NCI-H128 (cell line): Measurements from ENCODE around the gene CBX6.

Experiments
- DNase-seq: peaks from one replicate; lab custom pipeline; 2025; ENCODE audit not compliant: unreplicated experiment; lab: John Stamatoyannopoulos, UW

The CBX6 gene

DNA sequence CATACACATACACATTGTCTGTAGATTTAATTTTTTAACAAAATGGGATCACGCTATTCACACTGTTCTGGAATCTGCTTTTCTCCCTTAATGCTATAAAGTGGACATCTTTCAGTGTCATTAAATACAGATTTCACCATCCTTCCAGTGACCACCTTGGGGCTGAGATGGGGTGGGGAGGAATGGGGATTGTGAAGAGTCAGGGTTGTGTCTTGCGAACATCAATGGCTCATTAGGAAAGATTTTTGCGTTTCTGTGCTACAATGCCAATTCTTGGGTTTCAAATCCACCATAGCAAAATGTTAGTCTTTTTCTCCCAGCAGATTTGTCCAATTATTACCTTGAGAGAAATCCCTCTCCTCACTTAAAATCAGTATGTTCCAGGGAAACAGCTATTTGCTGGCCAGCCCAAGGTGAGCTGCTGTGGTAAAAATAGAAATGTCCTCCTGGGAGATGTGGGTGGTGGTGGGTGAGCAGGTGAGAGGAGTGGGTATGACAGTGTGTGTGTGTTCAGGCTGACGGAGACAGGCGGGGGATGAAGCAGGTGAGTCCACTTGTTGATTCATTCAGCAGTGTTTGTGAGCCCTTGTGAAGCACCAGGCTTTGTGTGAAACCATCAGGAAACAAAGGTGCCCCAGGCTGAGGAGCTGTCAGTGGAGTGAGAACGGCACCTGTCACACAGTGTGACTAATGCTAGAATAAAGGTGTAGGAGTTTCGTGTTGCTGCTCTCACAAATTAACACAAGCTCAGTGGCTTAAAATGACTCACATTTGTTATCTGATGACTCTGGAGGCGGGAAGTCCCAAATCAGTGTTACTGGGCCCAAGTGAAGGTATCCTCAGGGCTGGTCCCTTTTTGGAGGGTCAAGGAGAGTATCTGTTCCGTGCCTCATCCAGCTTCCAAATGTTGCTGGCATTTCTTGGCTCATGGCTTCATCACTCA lies 1.7 kb upstream of the CBX6 start:
- peak; percentile 52 for DNase-seq

DNA sequence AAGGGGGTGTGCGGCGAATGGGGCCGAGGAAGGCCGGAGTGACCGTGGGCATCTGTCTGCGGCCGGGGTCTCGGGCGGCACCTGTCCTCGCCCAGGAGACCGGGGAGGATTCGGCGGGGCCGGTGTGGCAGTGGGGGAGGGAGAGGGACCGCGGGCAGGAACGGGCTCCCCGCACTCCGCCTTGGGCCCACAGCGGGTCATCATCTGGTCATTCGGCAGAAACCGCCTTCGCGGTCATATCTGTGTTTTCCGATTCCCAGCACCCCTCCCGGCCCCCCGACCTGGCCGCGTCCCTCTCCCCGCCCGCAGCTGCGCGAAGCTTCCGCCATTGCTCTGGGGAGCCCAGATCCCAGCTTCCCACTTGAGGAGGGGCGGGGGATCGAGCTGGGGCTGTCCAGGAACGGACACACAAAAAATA lies 824 bp upstream of the CBX6 start:
- no peak for DNase-seq

DNA sequence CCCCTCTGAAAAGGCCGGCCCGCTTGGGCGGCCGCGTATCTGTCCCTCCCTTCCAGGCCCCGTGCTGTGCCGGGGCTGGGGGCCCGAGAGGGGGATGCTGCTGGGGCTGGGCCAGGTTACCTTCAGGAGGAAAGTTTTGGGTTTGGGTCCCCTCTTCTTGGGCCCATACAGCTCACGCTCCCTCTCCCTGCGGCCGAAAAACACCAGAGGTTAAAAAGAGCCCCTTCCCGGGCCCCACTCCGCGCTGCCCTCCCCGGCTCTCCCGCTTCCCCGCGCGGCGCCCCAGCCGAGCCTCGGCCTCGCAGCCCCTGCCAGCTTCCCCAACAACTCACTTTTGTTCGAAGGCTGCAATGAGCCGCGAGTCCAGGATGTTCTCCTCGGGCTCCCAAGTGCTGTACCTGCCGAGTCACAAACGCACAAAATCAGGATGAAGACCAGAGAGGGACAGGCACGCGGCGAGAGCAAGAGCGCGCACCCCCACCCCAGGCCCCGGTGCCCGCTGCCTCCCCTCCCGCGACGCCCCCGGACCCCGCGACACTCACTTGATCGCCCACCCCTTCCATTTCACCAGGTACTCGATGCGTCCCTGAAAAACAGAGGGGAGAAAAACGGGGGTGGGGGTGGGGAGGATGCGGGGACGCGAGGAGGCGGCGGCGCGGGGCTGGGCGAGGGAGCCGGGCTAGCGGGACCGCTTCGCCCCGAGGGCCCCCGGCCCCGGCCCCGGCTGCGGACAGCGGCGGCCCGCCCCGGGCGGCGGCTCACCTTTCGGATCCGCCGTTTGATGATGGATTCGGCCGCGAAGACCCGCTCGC lies 450 bp downstream of the CBX6 start:
- DNase-seq = no peak

DNA sequence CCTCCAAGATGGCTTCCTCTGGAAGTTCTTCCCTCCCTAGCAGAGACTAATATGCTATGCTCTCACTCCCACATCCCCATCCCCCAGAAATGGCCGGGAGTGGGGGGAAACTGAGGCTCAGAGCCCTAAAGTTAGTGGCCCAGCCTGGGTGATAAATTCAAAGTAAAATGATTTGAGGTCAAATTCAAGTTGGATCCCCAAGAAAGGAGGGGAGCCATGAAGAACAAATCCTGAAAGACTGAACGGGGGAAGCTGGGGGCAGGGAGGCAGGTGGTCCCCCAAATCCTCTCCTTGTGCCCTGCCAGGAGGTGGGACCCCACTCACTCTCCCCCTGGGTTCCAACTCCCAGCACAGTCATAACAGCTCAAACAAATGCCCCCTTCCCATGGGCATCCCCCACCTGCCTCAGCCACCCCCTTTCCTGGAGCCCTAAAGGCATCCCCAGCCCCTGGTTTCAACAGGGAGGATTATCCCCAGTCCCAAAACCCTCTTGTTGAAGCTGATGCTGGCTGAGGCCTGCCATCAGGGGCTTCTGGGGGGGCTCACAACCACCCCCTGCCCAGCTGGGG lies 1.1 kb downstream of the CBX6 start:
- no peak for DNase-seq

DNA sequence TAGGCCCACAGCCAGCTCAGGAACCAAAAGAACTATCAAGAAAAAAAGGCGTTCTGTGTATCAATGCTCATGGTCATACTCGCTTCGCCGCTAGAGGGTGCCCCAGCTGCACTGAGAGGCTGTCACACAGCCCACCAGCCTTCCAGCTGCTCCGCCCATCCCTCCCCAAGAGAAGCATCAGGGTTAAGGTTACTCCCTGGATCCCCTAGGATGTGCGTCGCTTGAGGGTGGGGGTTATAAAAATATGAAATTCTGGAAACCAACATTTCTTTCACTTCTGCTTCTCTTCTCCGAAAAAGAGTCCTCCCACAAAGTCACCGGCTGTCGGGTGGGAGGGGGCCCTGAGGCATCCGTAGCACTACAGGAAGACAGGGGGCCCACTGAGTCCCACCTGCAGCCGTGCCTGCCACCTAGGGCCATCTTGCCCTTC lies 1.7 kb downstream of the CBX6 start:
- DNase-seq = peak; percentile 59

DNA sequence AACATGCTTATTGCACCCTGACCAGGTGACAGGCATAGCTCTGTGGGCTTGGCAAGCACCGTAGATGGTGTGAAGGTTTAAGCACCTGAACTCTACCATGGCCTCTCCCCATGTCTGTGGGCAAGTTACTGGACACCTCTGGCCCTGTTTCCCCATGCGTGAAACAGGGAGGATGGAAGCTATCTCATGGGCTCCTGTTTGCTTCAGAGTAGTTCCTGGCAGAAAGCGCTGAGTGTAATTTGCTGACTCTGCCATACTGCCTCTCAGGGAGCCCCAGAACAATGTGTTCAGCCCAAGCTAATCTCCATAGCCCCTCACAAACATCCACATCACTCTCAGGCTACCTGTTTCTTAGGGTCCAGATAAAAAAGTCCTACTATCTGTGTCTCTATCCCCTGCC lies 2.4 kb downstream of the CBX6 start:
- no peak for DNase-seq

DNA sequence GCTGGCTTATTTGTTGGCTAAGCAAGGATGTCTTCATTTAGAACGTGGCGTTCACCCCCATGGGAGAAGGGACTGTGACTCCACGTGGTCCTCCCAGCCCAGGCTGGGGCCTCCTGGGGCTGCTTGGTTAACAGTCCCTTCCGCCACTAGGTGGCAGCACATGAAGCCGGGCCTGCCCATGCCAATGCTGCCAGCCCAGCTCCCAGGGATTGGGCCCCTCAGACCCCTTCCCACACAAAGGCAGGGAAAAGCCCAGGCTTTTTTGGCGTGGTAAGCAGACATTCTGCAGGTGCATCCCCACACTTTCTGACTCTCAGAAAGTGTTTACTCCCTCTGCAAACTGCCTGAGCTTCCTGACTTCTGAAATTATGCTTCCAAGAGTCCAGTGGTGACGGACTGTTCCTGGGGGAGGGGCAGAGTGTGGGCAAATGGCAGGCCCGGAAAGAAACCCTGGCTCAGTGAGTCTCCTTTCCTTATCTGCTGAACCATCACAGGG lies 3.1 kb downstream of the CBX6 start:
- peak; percentile 32 for DNase-seq

DNA sequence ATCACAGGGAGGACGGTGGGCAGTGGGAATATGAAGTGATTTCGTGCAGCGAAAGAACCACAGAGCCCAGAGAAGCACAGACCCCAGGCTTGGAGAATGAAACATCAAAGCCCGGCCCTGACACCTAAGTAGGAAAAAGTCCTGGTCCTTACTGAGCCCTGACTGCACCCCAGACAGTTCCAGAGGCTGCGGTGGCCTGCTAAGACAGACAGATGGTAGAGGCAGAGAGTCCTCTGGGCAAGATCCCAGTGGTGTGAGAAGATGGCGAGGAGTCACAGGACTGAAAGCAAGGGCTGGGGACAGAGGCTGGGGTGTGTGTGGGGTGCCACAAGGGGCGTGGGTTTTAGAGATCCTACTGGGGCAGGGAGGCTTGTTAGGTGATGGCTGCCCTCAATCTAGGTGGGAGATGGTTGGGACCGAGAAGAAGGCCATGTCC lies 3.7 kb downstream of the CBX6 start:
- DNase-seq = no peak

DNA sequence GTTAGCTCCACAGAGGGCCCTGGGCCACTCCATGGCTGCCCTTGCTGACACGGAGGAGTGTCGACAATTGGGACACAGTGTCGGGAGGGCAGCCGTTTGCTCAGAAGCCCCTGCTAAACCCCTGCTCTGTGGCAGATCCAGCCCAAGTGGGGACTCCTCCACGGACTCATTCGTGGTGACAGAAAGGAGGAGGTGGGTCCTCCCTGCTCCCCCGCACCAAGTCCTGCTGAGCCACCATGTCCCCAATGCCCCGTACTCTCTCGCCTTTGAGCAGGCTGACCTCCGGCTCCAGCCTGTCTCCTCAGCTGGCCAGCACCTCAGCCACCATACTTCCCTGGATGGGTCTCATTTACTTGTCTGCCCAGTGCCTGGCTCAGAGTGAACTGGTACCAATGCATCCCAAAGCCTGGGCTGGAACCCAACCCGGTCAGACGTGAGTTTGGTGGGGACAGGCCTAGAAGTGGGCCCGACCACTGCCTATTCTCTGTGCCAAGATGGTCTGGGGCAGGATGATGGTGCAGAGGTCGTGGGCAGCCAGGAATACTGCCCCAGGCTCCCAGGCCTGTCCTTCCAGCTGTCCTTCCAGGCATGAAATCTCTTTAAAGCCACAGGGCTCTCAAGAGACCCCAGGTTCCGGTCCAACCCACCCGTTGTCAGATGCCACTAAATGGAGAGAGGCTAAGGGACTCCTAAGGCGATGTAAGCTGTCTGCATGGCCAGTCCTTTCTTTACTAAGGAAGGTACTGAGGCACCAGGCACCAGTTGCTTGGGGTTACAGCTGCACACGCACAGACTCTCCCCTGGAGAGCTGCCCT lies 4.3 kb downstream of the CBX6 start:
- no peak for DNase-seq

DNA sequence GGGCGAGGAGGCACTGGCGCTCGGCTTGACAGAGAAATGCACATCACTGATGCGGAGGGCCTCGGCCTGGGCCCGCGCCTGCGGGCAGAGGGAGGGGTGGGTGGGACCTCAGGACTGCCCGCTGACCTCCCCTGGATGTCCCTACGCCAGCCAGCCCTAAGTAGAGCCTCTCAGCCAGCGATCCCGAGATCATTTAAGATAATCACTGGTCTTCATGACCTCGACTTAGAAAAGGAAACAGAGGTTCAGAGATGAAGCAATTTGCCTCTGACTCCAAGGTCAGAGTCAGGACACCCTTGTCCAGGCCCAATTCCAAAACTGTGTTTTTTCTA lies 4.9 kb downstream of the CBX6 start:
- DNase-seq = no peak

DNA sequence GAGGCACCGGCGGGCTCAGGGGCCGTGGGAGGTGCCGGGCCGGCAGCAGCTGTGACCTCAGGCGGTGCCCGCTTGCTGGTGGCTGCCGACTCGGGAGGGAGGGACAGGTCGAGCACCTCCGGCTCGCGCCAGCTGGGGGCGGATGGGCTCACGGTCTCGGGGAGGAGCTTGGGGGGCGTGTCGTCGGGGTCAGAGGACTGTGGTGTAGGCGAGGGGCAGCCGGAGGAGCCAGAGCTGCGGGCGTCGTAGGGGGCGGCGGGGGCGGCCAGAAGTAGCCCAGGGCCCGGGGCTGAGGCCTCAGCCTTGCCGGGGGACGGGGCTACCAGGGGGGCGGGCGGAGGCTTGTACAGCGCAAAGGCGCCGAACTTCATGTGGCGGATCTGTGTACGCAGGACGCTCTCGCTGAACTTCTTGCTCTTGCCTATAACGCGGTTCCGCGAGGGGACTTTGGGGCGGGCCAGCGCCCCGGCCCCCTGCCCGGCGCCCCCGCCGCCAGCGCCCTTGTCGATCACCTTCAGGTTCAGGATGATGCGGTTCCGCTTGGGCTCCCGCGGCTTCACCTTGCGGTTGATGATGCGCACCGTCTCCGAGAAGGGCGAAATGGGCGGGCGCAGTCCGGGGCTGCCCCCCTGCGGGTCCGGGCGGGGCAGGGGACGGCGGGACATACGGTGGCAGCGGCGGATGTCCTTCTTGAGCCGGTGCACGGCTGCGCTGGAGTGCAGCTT lies 5.5 kb downstream of the CBX6 start:
- DNase-seq = no peak

DNA sequence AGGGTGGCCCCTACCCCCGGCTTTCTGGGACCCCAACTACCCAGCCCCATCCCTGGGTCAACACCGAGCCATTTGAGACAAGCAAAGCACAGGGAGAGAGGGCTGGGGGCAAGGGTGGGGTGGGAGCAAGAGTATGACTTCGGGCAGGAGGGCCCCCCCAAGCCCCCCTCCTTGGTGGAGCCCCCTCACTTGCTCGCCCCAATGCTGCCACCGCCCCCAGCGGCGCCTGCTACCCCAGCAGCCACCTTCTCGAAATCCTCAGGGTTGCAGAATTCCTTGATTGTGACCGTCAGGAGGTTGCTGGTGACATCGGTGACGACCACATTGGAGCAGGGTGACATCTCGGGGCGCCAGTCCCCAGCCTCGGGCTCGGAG lies 6.0 kb downstream of the CBX6 start:
- DNase-seq = no peak

DNA sequence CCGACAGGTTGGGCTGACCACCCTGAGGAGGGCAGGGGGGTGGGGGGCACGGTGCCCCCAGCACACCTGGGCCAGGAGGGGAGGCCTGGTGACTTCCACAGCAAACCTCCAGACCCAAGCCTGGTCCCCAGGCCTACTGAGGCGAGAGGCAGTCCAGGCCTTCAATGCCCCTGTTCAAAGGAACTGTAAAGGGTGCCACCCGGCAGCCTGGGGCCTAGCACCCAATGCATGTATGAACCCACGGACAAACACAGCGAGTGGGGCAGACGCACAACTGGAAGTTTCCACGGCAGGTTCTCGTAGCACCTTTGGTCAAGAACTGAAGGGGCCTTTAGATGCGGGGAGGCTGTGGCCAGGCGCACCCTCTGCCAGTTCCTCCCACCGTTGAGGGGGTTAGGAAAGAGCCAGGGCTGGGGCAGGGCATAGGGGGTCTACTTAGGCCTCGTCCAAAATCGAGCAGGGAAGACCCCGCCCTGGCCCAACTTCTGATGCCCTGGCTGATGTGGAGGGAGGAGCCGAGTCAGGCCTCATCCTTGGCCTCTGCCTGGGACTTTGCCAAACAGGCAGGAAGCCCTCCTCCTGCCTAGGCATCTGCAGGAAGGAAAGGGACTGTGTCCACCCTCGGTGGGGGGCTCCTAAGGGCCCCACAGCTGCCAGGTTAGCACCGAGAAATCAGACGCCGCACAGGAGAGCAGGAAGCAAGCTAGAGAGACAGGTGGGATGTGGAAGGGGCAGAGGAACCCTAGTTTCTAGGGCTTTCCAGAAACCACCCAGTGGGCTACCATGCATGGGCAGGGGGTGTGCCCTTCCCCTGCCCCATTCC lies 6.6 kb downstream of the CBX6 start:
- no peak for DNase-seq

DNA sequence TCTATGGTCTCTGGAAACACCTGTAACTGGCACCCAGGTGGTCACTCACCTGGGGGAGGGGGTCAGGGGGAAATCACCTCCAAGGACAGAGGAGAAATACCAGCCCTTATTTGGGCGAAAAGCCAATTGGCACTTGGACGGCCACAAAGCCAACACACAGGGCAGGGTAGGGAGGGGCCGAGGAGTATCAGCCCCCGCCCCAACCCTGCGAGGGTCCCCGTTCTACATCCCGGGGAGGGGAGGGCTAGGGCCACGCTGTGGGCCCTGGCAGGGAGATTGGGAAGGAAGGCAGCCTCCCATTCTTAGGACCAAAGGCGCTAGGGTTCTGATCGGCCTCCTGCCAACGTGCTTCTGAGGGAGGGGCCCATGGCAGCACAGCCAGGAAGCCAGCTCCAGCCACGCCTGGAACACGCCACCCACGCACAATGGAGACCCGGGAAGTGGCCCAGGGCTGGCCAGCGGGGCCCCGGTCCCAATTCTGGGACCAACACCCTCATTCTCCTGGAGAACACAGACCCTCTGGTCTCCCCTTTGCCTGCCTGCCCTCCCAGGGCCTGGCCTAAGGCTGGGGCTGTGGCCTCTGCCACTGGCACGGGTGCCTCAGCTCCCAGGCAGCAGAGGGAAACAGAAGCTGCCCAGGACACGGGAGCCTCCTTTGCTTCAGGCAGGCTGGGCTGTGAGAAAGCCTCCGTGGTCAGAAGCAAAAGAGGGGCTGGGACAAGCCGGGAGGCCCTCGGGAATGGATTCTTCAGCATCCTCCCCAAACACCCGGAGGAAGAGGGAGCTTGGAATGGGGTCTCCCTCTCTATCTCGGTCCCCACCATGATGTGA lies 7.4 kb downstream of the CBX6 start:
- no peak for DNase-seq

DNA sequence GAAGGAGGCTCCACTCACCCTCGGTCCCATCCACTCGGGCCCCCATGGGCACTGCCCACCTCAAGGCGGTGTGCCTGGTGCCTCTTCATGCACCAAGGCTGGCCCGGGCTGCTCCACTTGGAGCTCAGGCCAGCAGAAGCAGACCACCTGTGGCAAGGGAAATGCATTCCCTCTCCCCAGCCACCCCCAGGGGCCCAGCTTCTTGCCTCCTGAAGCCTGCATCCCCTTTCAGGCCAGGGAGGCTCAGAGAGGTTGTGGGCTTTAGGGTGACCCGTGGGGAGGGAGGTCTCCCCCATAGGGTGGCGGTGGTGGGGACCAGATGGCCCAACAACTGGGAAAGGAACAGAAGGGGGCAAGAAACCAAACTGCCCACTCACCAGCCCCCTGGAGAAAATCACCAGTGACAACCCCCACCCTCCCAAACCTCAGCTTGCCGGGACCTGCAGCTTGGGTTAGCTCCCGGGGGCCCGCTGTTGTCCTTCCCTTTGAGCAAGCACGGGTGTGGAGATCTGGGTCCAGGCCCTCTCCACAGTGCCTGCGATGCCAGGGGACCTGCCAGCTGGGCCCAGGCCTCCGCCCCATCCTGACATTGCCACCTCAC lies 8.4 kb downstream of the CBX6 start:
- DNase-seq = no peak

DNA sequence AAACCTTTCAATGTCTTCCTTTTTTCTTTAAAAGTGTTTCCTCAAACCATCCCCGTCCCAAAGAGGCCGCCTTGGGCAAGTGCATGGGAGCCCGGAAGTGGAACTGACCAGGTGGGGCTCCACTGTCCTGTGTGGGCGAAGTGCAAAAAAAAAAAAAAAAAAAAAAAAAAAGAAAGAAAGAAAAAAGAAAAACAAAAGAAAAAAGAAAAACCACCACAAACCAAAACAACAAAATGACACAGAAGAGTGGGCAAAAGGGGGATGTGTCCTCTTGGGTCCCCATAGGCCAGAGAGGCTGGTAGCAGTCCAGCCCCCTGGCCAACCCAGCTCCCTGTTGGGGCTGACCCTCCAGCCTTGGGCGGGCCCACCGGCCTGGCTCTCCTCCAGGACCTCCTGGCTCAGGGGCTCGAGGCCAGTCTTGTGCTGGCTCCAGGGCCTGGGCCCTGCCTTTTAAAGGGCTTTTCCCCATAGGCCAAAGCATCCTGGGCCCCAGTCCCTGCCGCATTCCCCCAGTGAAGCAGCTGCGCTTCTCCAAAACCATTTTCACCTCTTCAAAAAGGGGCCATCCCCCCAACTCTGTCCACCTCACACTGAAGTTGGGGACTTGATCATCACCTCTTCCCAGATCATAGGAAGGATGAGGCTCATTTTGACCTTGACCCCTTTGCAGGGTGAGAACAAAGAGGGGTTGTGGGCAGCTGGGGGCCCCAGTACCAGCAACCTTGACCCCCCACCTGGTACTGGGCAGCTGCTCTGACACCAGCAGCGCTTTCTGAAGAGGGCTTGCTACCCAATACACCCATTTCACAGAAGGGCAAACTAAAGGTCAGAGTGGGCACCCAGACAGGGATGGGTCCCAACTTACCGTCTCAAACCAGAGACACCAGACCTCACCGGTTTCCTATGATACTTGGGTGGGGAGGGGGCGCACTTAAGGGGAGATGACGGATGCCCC lies 9.4 kb downstream of the CBX6 start:
- DNase-seq = no peak

DNA sequence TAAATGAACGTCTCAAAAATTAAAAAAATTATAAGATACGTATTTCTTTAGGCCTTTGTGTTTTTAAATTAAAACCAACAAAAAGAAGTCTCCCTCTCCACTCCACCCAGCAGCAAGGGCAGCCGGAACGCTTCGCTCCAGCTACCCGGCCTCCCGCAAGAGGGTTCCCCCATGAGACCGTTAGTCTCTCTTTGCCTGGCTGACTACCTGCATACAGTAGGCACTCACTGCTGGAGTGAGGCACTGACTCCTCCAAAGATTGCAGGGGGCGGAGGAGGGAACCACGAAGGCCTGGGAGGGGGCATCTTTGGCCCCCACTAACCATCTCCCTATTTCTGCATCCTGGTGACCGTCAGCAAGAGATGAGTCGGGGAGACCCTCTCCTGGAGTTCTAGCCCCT lies 10.1 kb downstream of the CBX6 start:
- no peak for DNase-seq
